AML-193 (cell line): Measurements from ENCODE around the gene TGM4.
A peak's percentile ranks its signal among the peaks of the same experiment; 100 is the strongest.

Experiments
- DNase-seq, 2 experiments: peaks; one replicate each; lab custom pipeline; 2025; lab: John Stamatoyannopoulos, UW

TGM4 gene

GRCh38 chr3:44954962-44955361, 80.6 kb downstream of the TGM4 start:
- peak; percentile 89 to 91 for DNase-seq

GRCh38 chr3:44955917-44956316, 81.5 kb downstream of the TGM4 start:
- DNase-seq = no peak

GRCh38 chr3:44957986-44958385, 83.6 kb downstream of the TGM4 start:
- no peak for DNase-seq

GRCh38 chr3:44958386-44958785, 84.0 kb downstream of the TGM4 start:
- DNase-seq = no peak

- peak; percentile 69 to 76 for DNase-seq
Measured at GRCh38 chr3:44960387-44961026, 86.1 kb downstream of the TGM4 start.

GRCh38 chr3:44961888-44962287, 87.5 kb downstream of the TGM4 start:
- no peak for DNase-seq

- DNase-seq = no peak
Measured at GRCh38 chr3:44962621-44963393, 88.4 kb downstream of the TGM4 start.

- no peak for DNase-seq
Measured at GRCh38 chr3:44963571-44964325, 89.3 kb downstream of the TGM4 start.
